ACC112 (cell line): Measurements from ENCODE around the gene ZNF396.

Experiments
- H2AFZ ChIP-seq: fragments of 200-600 bp; sonication (generic); one replicate; pipeline ENCODE4 v1.6.0; 2017; ENCODE audit warnings: antibody characterized with exemption, low read length; ENCODE audit not compliant: unreplicated experiment
- H3K27ac ChIP-seq: fragments of 200-600 bp; sonication (generic); 2 replicates; pipeline ENCODE4 v1.5.1; 2014; ENCODE audit warnings: low read depth, mild to moderate bottlenecking, antibody characterized with exemption, low read length, moderate library complexity
- H3K27me3 ChIP-seq: fragments of 200-600 bp; sonication (generic); 2 replicates; pipeline ENCODE4 v1.6.1; 2014; ENCODE audit warnings: mild to moderate bottlenecking, antibody characterized with exemption, low read length, moderate library complexity, mixed read lengths; ENCODE audit not compliant: insufficient read depth
- H3K36me3 ChIP-seq: fragments of 200-600 bp; sonication (generic); 2 replicates; pipeline ENCODE4 v1.6.1; 2016; ENCODE audit warnings: mild to moderate bottlenecking, antibody characterized with exemption, low read length, moderate library complexity, mixed read lengths; ENCODE audit not compliant: insufficient read depth
- H3K4me1 ChIP-seq: fragments of 200-600 bp; sonication (generic); one replicate; pipeline ENCODE4 v1.6.1; 2016; ENCODE audit warnings: low read length, mixed read lengths; ENCODE audit not compliant: insufficient read depth, unreplicated experiment, control insufficient read depth
- H3K4me3 ChIP-seq: fragments of 200-600 bp; sonication (generic); 2 replicates; pipeline ENCODE4 v1.5.1; 2014; ENCODE audit warnings: mild to moderate bottlenecking, low read depth, low read length
- H3K79me2 ChIP-seq: fragments of 200-600 bp; sonication (generic); one replicate; pipeline ENCODE4 v1.6.0; 2016; ENCODE audit warnings: low read length; ENCODE audit not compliant: control insufficient read depth, unreplicated experiment, insufficient read depth

ZNF396 gene

GRCh38 chr18:35383136-35383535, 6.0 kb upstream of the ZNF396 start:
- no peak overlapping the region for H3K4me3 ChIP-seq
- no peaks in the 10 kb centered on the region for H3K79me2 ChIP-seq
- H3K36me3 ChIP-seq = no peaks in the 10 kb centered on the region
- H3K27me3 ChIP-seq = no peaks in the 10 kb centered on the region
- H3K4me1 ChIP-seq = peaks cover 11% of the 10 kb centered on the region
- H2AFZ ChIP-seq = no peak overlapping the region
- no peak overlapping the region for H3K27ac ChIP-seq

DNA sequence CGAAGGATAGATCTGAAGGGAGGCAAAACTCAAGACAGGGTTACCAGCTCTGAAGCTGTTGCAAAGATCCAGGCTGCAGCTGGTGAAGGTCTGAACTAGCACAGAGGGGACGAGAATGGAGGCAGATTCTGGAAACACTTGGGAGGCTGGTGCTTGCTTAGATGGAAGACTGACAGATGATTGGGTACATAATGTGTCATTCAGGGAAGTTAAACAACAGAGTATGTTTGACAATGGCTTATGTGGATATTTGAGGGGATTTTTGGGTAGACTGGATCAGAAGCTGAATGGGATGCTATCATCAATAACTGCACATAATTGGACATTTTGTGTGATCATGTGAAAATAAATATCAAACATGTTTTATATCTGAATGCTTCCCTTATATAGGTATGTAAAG, 2.3 kb upstream of the ZNF396 start:
- Histone ChIP-seq H3K79me2 (no peaks in the 10 kb centered on the region), H3K4me1 (no peaks in the 10 kb centered on the region), H3K27me3 (no peaks in the 10 kb centered on the region), H3K4me3 (no peak overlapping the region), H2AFZ (no peak overlapping the region), H3K27ac (no peak overlapping the region), H3K36me3 (no peaks in the 10 kb centered on the region)

- H3K27me3 ChIP-seq = no peaks in the 10 kb centered on the region
- H2AFZ ChIP-seq = no peak overlapping the region
Observed at GRCh38 chr18:35378574-35378896, 1.4 kb upstream of the ZNF396 start.

GRCh38 chr18:35377875-35378573, 887 bp upstream of the ZNF396 start:
- H3K27ac ChIP-seq = no peak overlapping the region
- no peaks in the 10 kb centered on the region for H3K4me1 ChIP-seq
- no peak overlapping the region; the same call in 1 of the 2 replicates for H3K4me3 ChIP-seq
- H3K27me3 ChIP-seq = no peaks in the 10 kb centered on the region
- no peaks in the 10 kb centered on the region for H3K36me3 ChIP-seq
- H3K79me2 ChIP-seq = no peaks in the 10 kb centered on the region
- H2AFZ ChIP-seq = no peak overlapping the region

More at GRCh38 chr18:35378574-35378896, 1.4 kb upstream of the ZNF396 start:
- Histone ChIP-seq H3K27ac (no peak overlapping the region), H3K79me2 (no peaks in the 10 kb centered on the region), H3K36me3 (no peaks in the 10 kb centered on the region), H3K4me3 (no peak overlapping the region), H3K4me1 (no peaks in the 10 kb centered on the region)

- H3K27me3 ChIP-seq = no peaks in the 10 kb centered on the region
- no peaks in the 10 kb centered on the region for H3K36me3 ChIP-seq
- no peak overlapping the region for H3K27ac ChIP-seq
- H3K4me1 ChIP-seq = no peaks in the 10 kb centered on the region
- H2AFZ ChIP-seq = peak overlapping the region; percentile 96
- peak overlapping the region; percentile 84 for H3K4me3 ChIP-seq
- H3K79me2 ChIP-seq = no peaks in the 10 kb centered on the region
Observed at GRCh38 chr18:35376393-35376741, 770 bp downstream of the ZNF396 start.

DNA sequence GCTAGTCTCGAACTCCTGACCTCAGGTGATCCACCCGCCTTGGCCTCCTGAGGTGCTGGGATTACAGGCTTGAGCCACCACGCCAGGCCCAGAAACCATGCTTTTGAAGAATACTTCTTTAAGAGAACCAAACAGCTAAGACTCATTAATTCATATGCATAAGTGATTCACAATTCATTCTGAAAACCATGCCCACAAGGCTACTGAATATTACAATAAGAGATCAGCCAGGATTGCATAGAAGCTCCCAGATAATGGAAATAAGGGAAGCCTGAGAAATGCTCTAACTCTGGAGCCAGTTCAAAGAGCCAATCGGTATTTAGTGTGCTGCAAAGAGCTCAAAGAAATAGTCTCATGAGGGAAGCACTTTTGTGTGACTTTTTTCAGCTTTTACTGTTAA, 2.4 kb downstream of the ZNF396 start:
- no peak overlapping the region for H2AFZ ChIP-seq

GRCh38 chr18:35371412-35372195, 5.5 kb downstream of the ZNF396 start:
- no peaks in the 10 kb centered on the region for H3K36me3 ChIP-seq
- no peak overlapping the region for H2AFZ ChIP-seq
- no peaks in the 10 kb centered on the region for H3K79me2 ChIP-seq

More for the DNA sequence above, 2.4 kb downstream of the ZNF396 start:
- Histone ChIP-seq H3K79me2 (no peaks in the 10 kb centered on the region), H3K36me3 (no peaks in the 10 kb centered on the region), H3K4me1 (no peaks in the 10 kb centered on the region), H3K27ac (no peak overlapping the region), H3K4me3 (no peak overlapping the region), H3K27me3 (no peaks in the 10 kb centered on the region)

DNA sequence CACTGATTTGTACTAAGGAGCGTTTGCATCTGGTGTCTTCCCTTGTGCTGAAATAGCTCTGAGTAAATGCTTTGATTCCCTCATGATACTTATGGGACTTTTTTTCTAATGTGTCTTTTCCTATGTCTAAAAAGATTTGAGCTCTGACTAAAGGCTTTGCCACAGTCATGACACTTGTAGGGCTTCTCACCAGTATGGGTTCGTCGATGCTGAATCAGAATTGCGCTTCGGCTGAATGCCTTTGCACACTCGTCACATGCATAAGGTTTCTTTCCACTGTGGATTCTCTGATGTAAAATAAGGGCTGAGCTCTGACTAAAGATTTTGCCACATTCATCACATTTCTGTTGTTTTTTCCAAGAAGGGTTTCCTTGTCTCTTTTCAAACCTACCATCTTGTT, 8.0 kb downstream of the ZNF396 start:
- Histone ChIP-seq H3K36me3 (no peaks in the 10 kb centered on the region), H3K4me3 (no peak overlapping the region), H3K79me2 (no peaks in the 10 kb centered on the region), H3K27me3 (no peaks in the 10 kb centered on the region), H2AFZ (no peak overlapping the region), H3K4me1 (no peaks in the 10 kb centered on the region), H3K27ac (no peak overlapping the region)

More at GRCh38 chr18:35371412-35372195, 5.5 kb downstream of the ZNF396 start:
- no peak overlapping the region for H3K27ac ChIP-seq
- H3K4me1 ChIP-seq = no peaks in the 10 kb centered on the region
- H3K4me3 ChIP-seq = no peak overlapping the region
- no peaks in the 10 kb centered on the region for H3K27me3 ChIP-seq

GRCh38 chr18:35368595-35368994, 8.5 kb downstream of the ZNF396 start:
- no peaks in the 10 kb centered on the region for H3K36me3 ChIP-seq
- no peak overlapping the region for H3K4me3 ChIP-seq
- H3K79me2 ChIP-seq = no peaks in the 10 kb centered on the region
- no peak overlapping the region for H2AFZ ChIP-seq
- no peak overlapping the region for H3K27ac ChIP-seq
- H3K4me1 ChIP-seq = no peaks in the 10 kb centered on the region
- H3K27me3 ChIP-seq = no peaks in the 10 kb centered on the region

DNA sequence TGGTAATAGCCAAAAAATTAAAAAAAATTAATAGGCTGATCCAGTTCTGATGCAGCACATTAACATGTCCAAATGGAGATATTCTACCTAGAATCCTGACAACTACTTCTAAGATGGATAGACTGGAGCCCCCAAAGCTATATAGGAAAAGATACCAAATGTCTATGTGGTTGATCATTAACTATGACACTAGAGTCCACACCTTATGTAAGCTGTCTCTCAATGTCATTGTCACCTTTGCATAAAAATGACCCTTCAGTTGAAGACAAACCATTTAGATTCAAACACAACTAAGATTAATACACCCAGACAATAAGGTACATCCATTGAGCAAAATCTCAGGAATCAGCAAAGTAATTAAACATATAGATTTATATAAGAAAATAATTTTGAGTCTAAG, 14.6 kb downstream of the ZNF396 start:
- Histone ChIP-seq H2AFZ (no peak overlapping the region), H3K4me3 (no peak overlapping the region), H3K4me1 (no peaks in the 10 kb centered on the region), H3K36me3 (no peaks in the 10 kb centered on the region), H3K27me3 (no peaks in the 10 kb centered on the region), H3K79me2 (no peaks in the 10 kb centered on the region), H3K27ac (no peak overlapping the region)
